ENCODE measurements around the gene NRG3.

The NRG3 gene

GRCh38 chr10:82865366-82865765 lies 990.4 kb downstream of the NRG3 start:
- DNase-seq, result no peak
- in situ Hi-C loops (cut with HindIII; ENCODE audit: low pct_ligation_motif_present, low sequenced_read_pairs), result no loop called here
- no peak for TF ChIP-seq CTCF (IDR thresholded peaks at IDR 0.05; ENCODE audit: low read depth, low read length, missing control alignments)
- Histone ChIP-seq H3K4me3 (ENCODE audit: low read depth, low read length) (no peak overlapping the region), H3K27ac (no peak overlapping the region), H3K36me3 (replicated peaks) (no peaks in the 10 kb centered on the region), H3K27me3 (replicated peaks) (no peaks in the 10 kb centered on the region)

GRCh38 chr10:82866424-82867020 lies 991.5 kb downstream of the NRG3 start:
- Histone ChIP-seq H3K27ac (no peak overlapping the region), H3K36me3 (replicated peaks) (no peaks in the 10 kb centered on the region), H3K27me3 (replicated peaks) (no peaks in the 10 kb centered on the region), H3K4me3 (ENCODE audit: low read depth, low read length) (no peak overlapping the region)
- TF ChIP-seq CTCF (IDR thresholded peaks at IDR 0.05; ENCODE audit: low read depth, low read length, missing control alignments), result no peak
- no peak for DNase-seq
- in situ Hi-C loops (cut with HindIII; ENCODE audit: low pct_ligation_motif_present, low sequenced_read_pairs), result no loop called here

GRCh38 chr10:82867056-82867455 lies 992.1 kb downstream of the NRG3 start:
- no peak overlapping the region for H3K27ac ChIP-seq
- H3K27me3 ChIP-seq (replicated peaks), result no peaks in the 10 kb centered on the region
- no peaks in the 10 kb centered on the region for H3K36me3 ChIP-seq (replicated peaks)
- in situ Hi-C loops (cut with HindIII; ENCODE audit: low pct_ligation_motif_present, low sequenced_read_pairs), result no loop called here
- DNase-seq, result no peak
- no peak for TF ChIP-seq CTCF (IDR thresholded peaks at IDR 0.05; ENCODE audit: low read depth, low read length, missing control alignments)
- H3K4me3 ChIP-seq (ENCODE audit: low read depth, low read length), result no peak overlapping the region

GRCh38 chr10:82874671-82875070 lies 999.7 kb downstream of the NRG3 start:
- in situ Hi-C loops (cut with HindIII; ENCODE audit: low pct_ligation_motif_present, low sequenced_read_pairs), result no loop called here
- no peak overlapping the region for H3K27ac ChIP-seq
- no peaks in the 10 kb centered on the region for H3K27me3 ChIP-seq (replicated peaks)
- DNase-seq, result no peak
- no peak for TF ChIP-seq CTCF (IDR thresholded peaks at IDR 0.05; ENCODE audit: low read depth, low read length, missing control alignments)
- no peaks in the 10 kb centered on the region for H3K36me3 ChIP-seq (replicated peaks)
- H3K4me3 ChIP-seq (ENCODE audit: low read depth, low read length), result no peak overlapping the region

- no peak overlapping the region for H3K27ac ChIP-seq
- no peaks in the 10 kb centered on the region for H3K36me3 ChIP-seq (replicated peaks)
- no peak for TF ChIP-seq CTCF (IDR thresholded peaks at IDR 0.05; ENCODE audit: low read depth, low read length, missing control alignments)
- in situ Hi-C loops (cut with HindIII; ENCODE audit: low pct_ligation_motif_present, low sequenced_read_pairs), result no loop called here
- H3K27me3 ChIP-seq (replicated peaks), result no peaks in the 10 kb centered on the region
- H3K4me3 ChIP-seq (ENCODE audit: low read depth, low read length), result no peak overlapping the region
- no peak for DNase-seq
Measured at GRCh38 chr10:82880776-82881290, 1005.8 kb downstream of the NRG3 start.

GRCh38 chr10:82882722-82883121 lies 1007.7 kb downstream of the NRG3 start:
- Histone ChIP-seq H3K4me3 (ENCODE audit: low read depth, low read length) (no peak overlapping the region), H3K27ac (no peak overlapping the region), H3K36me3 (replicated peaks) (no peaks in the 10 kb centered on the region), H3K27me3 (replicated peaks) (no peaks in the 10 kb centered on the region)
- TF ChIP-seq CTCF (IDR thresholded peaks at IDR 0.05; ENCODE audit: low read depth, low read length, missing control alignments), result no peak
- no peak for DNase-seq
- in situ Hi-C loops (cut with HindIII; ENCODE audit: low pct_ligation_motif_present, low sequenced_read_pairs), result no loop called here

Data from brain microvascular endothelial cell (primary cell).